Measurements from ENCODE around the gene URAD. TPM values are rescaled to one million over a fixed set of nuclear protein-coding genes. Genes with fewer than 3 reads are reported as not detected.

URAD gene
- polyA plus RNA-seq, 1 donor, result 47.1 TPM

DNA sequence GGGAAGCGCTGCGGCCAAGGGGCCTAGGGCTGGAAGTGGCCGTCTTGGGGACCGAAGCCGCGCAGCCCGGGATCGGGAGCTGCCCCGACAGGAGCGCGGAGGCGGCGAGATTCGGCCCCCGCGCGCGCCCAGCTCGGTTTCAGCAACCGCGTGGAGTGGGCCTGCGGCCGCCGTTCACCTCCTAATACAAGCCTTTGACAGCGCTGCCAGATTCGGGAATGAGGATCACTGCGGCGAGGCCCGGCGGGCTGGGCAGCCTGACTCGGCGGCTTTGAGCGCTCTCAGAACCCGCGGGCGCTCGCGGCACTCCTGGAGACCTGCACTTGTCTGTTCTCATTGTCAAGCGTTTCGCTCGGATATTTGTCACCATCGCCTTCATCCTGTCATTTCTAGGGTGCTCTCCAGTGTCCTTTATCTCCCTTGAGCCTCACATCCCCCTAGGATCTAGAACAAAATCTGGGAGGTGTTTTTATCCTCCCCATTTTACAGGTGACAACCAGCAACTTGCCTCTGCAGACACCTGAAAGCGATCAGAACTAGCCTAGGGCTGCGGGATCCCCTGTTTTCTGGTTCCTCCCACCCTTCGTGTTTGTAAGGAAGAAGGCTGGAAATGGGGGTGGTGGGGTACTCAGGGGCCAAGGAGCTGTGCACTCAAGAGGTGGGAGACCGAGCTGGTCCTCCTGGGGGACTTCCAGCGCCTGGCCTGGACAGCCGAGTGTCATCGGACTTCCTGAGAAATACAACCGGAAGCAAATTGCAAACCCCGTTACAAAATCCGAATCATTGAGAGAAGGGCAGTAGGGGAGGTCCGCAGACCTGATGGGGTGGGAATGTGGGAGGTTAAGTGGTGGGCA, 17.9 kb downstream of the URAD start:
- H3K36me3 ChIP-seq (ENCODE audit: control insufficient read depth, insufficient read depth, low read length), result peaks cover 12% of the 10 kb centered on the region

DNA sequence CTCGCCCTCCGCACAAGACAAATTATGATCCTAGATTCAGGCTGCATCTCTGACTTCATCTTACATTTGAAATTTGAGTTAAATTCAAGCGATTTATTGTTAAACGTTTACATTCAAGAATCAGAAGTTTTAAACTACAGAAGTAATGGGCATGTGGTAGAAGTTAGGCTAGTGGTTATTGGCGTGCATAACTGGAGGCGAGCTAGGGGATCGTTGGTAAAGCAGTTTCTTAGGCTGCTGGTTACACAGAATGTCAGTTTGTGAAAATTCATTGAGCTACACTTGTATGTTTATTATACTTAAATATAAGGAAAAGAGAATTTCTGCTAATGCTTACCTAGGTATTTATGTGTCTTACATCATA, 18.6 kb downstream of the URAD start:
- DNase-seq, result no peak
- Histone ChIP-seq H3K36me3 (ENCODE audit: control insufficient read depth, insufficient read depth, low read length) (peaks cover 19% of the 10 kb centered on the region), H3K9me3 (ENCODE audit: control insufficient read depth, low read depth, low read length) (peaks cover 3% of the 10 kb centered on the region), H3K27me3 (ENCODE audit: control insufficient read depth, insufficient read depth, low read length) (peaks cover 67% of the 10 kb centered on the region), H3K4me3 (ENCODE audit: low read length) (peak overlapping the region; percentile 42), H3K4me1 (ENCODE audit: control insufficient read depth, insufficient read depth, low read length) (peaks cover 37% of the 10 kb centered on the region), H3K27ac (ENCODE audit: low read length) (peak overlapping the region; percentile 98)
- WGBS (ENCODE audit: insufficient coverage, low lambda C conversion rate), result no CpG with 5 or more reads among the region's 7 CpGs

More for the DNA sequence above, 17.9 kb downstream of the URAD start:
- H3K27me3 ChIP-seq (ENCODE audit: control insufficient read depth, insufficient read depth, low read length), result peaks cover 64% of the 10 kb centered on the region
- WGBS (ENCODE audit: insufficient coverage, low lambda C conversion rate), result no CpG with 5 or more reads among the region's 53 CpGs
- H3K4me3 ChIP-seq (ENCODE audit: low read length), result peak overlapping the region; percentile 42
- H3K4me1 ChIP-seq (ENCODE audit: control insufficient read depth, insufficient read depth, low read length), result peaks cover 37% of the 10 kb centered on the region
- H3K9me3 ChIP-seq (ENCODE audit: control insufficient read depth, low read depth, low read length), result peaks cover 3% of the 10 kb centered on the region
- peak in 1 of 2 donors; percentile 60 for DNase-seq
- H3K27ac ChIP-seq (ENCODE audit: low read length), result peak overlapping the region; percentile 98

GRCh38 chr13:27969082-27969865, 19.2 kb downstream of the URAD start, which contains the start of gene CDX2:
Gene CDX2, minus strand, starts transcription at chr13:27969315. Its CDS starts 309 bp downstream, at chr13:27969006.
- peaks cover 25% of the 10 kb centered on the region for H3K36me3 ChIP-seq (ENCODE audit: control insufficient read depth, insufficient read depth, low read length)
- peak; percentile 98 to 100 for DNase-seq
- peak within 1 kb of the TSS; percentile 87 for H3K4me3 ChIP-seq (ENCODE audit: low read length)
- peak within 1 kb of the TSS; percentile 98 for H3K27ac ChIP-seq (ENCODE audit: low read length)
- H3K27me3 ChIP-seq (ENCODE audit: control insufficient read depth, insufficient read depth, low read length), result peaks cover 72% of the 10 kb centered on the region
- peaks cover 3% of the 10 kb centered on the region for H3K9me3 ChIP-seq (ENCODE audit: control insufficient read depth, low read depth, low read length)
- H3K4me1 ChIP-seq (ENCODE audit: control insufficient read depth, insufficient read depth, low read length), result peaks cover 33% of the 10 kb centered on the region
- WGBS (ENCODE audit: insufficient coverage, low lambda C conversion rate), result 0% methylated on average over 2 of the region's 34 CpGs

- peak overlapping the region; percentile 87 for H3K4me3 ChIP-seq (ENCODE audit: low read length)
- no peak for DNase-seq
Measured at GRCh38 chr13:27968316-27969081, 20.0 kb downstream of the URAD start.

DNA sequence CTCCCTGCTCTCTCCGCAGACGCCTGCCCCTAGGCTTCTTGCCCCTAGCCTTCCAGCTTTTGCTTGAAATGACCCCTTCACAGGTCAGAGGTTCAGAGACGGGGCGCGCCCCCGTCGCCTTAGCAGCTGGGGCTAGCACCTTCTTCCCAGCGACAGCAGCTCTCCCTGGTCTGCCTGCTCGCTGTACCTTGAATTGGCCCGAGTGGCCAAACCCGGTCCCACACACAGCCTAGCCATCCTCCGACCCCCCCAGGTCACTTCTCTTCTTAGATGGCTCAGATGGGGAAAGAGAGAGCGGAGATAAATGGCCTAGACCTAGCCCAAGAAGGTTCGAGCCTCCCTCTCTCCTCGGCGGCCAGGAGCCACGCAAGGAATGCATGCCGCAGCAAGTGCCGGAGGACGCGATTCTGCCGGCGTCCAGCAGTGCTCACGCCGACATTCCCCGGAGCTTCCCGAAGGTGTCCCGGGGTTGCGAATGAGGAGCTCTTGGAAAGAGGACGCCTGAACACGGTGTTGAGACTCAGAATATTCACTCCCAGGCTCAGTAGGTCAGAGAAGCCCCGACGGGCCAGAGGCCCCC, 20.7 kb downstream of the URAD start:
- peak in 1 of 2 donors; percentile 9 for DNase-seq

More at GRCh38 chr13:27968316-27969081, 20.0 kb downstream of the URAD start:
- Histone ChIP-seq H3K36me3 (ENCODE audit: control insufficient read depth, insufficient read depth, low read length) (peaks cover 28% of the 10 kb centered on the region), H3K27ac (ENCODE audit: low read length) (peak overlapping the region; percentile 98), H3K9me3 (ENCODE audit: control insufficient read depth, low read depth, low read length) (peaks cover 3% of the 10 kb centered on the region), H3K4me1 (ENCODE audit: control insufficient read depth, insufficient read depth, low read length) (peaks cover 29% of the 10 kb centered on the region), H3K27me3 (ENCODE audit: control insufficient read depth, insufficient read depth, low read length) (peaks cover 74% of the 10 kb centered on the region)
- WGBS (ENCODE audit: insufficient coverage, low lambda C conversion rate), result no CpG with 5 or more reads among the region's 86 CpGs

DNA sequence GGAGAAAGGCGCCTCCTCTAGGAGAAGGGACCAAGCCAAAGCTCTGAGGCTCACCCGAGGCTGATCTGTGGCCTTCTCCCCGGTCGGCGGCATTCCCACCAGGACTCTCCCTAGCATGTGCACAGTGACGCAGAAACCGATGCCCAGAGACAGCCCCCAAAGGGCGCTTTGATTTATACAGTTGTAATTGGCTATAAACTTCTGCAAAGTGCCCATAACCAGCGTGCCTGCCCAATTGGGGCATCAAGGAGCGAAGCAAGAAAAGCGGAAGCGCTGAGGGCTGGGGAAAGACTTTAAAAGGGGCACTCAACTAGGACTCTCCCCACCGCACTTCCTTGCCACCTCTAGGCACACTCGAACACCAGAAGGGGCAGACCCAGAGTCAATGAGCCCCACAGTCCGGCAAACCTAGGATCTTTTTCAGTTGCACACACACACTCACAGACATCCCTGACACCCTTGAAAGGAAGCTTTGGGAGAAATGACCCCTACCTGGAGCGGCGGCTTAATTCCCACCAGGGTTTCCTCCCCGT, 21.2 kb downstream of the URAD start:
- peak in 1 of 2 donors; percentile 22 for DNase-seq
- peaks cover 77% of the 10 kb centered on the region for H3K27me3 ChIP-seq (ENCODE audit: control insufficient read depth, insufficient read depth, low read length)

More for the DNA sequence above, 20.7 kb downstream of the URAD start:
- Histone ChIP-seq H3K9me3 (ENCODE audit: control insufficient read depth, low read depth, low read length) (peaks cover 3% of the 10 kb centered on the region), H3K27ac (ENCODE audit: low read length) (peak overlapping the region; percentile 98), H3K27me3 (ENCODE audit: control insufficient read depth, insufficient read depth, low read length) (peaks cover 77% of the 10 kb centered on the region), H3K4me1 (ENCODE audit: control insufficient read depth, insufficient read depth, low read length) (peaks cover 29% of the 10 kb centered on the region), H3K4me3 (ENCODE audit: low read length) (peak overlapping the region; percentile 87), H3K36me3 (ENCODE audit: control insufficient read depth, insufficient read depth, low read length) (peaks cover 34% of the 10 kb centered on the region)
- no CpG with 5 or more reads among the region's 33 CpGs for WGBS (ENCODE audit: insufficient coverage, low lambda C conversion rate)

GRCh38 chr13:27966641-27967202, 21.8 kb downstream of the URAD start:
- Histone ChIP-seq H3K36me3 (ENCODE audit: control insufficient read depth, insufficient read depth, low read length) (peaks cover 40% of the 10 kb centered on the region), H3K27me3 (ENCODE audit: control insufficient read depth, insufficient read depth, low read length) (peaks cover 74% of the 10 kb centered on the region), H3K9me3 (ENCODE audit: control insufficient read depth, low read depth, low read length) (peaks cover 3% of the 10 kb centered on the region), H3K27ac (ENCODE audit: low read length) (peak overlapping the region; percentile 98), H3K4me3 (ENCODE audit: low read length) (peak overlapping the region; percentile 87), H3K4me1 (ENCODE audit: control insufficient read depth, insufficient read depth, low read length) (peaks cover 26% of the 10 kb centered on the region)
- WGBS (ENCODE audit: insufficient coverage, low lambda C conversion rate), result no CpG with 5 or more reads among the region's 38 CpGs
- DNase-seq, result peak in 1 of 2 donors; percentile 44

More for the DNA sequence above, 21.2 kb downstream of the URAD start:
- peaks cover 38% of the 10 kb centered on the region for H3K36me3 ChIP-seq (ENCODE audit: control insufficient read depth, insufficient read depth, low read length)
- H3K27ac ChIP-seq (ENCODE audit: low read length), result peak overlapping the region; percentile 98
- peaks cover 28% of the 10 kb centered on the region for H3K4me1 ChIP-seq (ENCODE audit: control insufficient read depth, insufficient read depth, low read length)
- no CpG with 5 or more reads among the region's 18 CpGs for WGBS (ENCODE audit: insufficient coverage, low lambda C conversion rate)
- peaks cover 3% of the 10 kb centered on the region for H3K9me3 ChIP-seq (ENCODE audit: control insufficient read depth, low read depth, low read length)
- peak overlapping the region; percentile 87 for H3K4me3 ChIP-seq (ENCODE audit: low read length)

- peak in 1 of 2 donors; percentile 55 for DNase-seq
- no CpG with 5 or more reads among the region's 45 CpGs for WGBS (ENCODE audit: insufficient coverage, low lambda C conversion rate)
- peaks cover 3% of the 10 kb centered on the region for H3K9me3 ChIP-seq (ENCODE audit: control insufficient read depth, low read depth, low read length)
- H3K4me3 ChIP-seq (ENCODE audit: low read length), result peak overlapping the region; percentile 87
- peaks cover 74% of the 10 kb centered on the region for H3K27me3 ChIP-seq (ENCODE audit: control insufficient read depth, insufficient read depth, low read length)
- H3K36me3 ChIP-seq (ENCODE audit: control insufficient read depth, insufficient read depth, low read length), result peaks cover 46% of the 10 kb centered on the region
- peak overlapping the region; percentile 98 for H3K27ac ChIP-seq (ENCODE audit: low read length)
- peaks cover 21% of the 10 kb centered on the region for H3K4me1 ChIP-seq (ENCODE audit: control insufficient read depth, insufficient read depth, low read length)
Measured at GRCh38 chr13:27965740-27966640, 22.5 kb downstream of the URAD start.
